NCI-H524 (cell line): Measurements from ENCODE around the gene DNAJB14.

ENCODE experiments used
- DNase-seq, 2 experiments: peaks; one replicate each; lab custom pipeline; 2025; lab: John Stamatoyannopoulos, UW

The DNAJB14 gene

GRCh38 chr4:99945718-99946355 is 581 bp downstream of the DNAJB14 start:
- no peak for DNase-seq

GRCh38 chr4:99943904-99944437 is 2.4 kb downstream of the DNAJB14 start:
- no peak for DNase-seq

GRCh38 chr4:99938243-99938753 is 8.1 kb downstream of the DNAJB14 start:
- no peak for DNase-seq

- no peak for DNase-seq
Measured at GRCh38 chr4:99934891-99935290, 11.5 kb downstream of the DNAJB14 start.

- DNase-seq, result no peak
Measured at GRCh38 chr4:99927566-99927965, 18.9 kb downstream of the DNAJB14 start.

- no peak for DNase-seq
Measured at GRCh38 chr4:99921174-99921573, 25.2 kb downstream of the DNAJB14 start.

GRCh38 chr4:99918656-99919055 is 27.8 kb downstream of the DNAJB14 start:
- no peak for DNase-seq

GRCh38 chr4:99917575-99917974 is 28.8 kb downstream of the DNAJB14 start:
- no peak for DNase-seq

- no peak for DNase-seq
Measured at GRCh38 chr4:99915449-99915848, 31.0 kb downstream of the DNAJB14 start.

- no peak for DNase-seq
Measured at GRCh38 chr4:99894998-99895397, 51.4 kb downstream of the DNAJB14 start.

- DNase-seq, result peak; percentile 66 to 79
Measured at GRCh38 chr4:99894161-99894997, 52.0 kb downstream of the DNAJB14 start, which contains the start of gene LAMTOR3. TSS of gene LAMTOR3 (minus strand) at chr4:99894427. CDS start at chr4:99893963, 464 bp downstream.

- no peak for DNase-seq
Measured at GRCh38 chr4:99893839-99894160, 52.6 kb downstream of the DNAJB14 start.

GRCh38 chr4:99893029-99893428 is 53.4 kb downstream of the DNAJB14 start:
- DNase-seq, result no peak

- DNase-seq, result no peak
Measured at GRCh38 chr4:99891351-99891750, 55.1 kb downstream of the DNAJB14 start.

- no peak for DNase-seq
Measured at GRCh38 chr4:99887837-99888236, 58.6 kb downstream of the DNAJB14 start.

GRCh38 chr4:99886146-99886545 is 60.3 kb downstream of the DNAJB14 start:
- peak; percentile 1 to 40 for DNase-seq

GRCh38 chr4:99885687-99886086 is 60.7 kb downstream of the DNAJB14 start:
- DNase-seq, result no peak

GRCh38 chr4:99885063-99885664 is 61.3 kb downstream of the DNAJB14 start:
- DNase-seq, result peak in 1 of 2 experiments; percentile 9

GRCh38 chr4:99879458-99879857 is 67.0 kb downstream of the DNAJB14 start:
- no peak for DNase-seq

- no peak for DNase-seq
Measured at GRCh38 chr4:99878604-99879003, 67.8 kb downstream of the DNAJB14 start.

- no peak for DNase-seq
Measured at GRCh38 chr4:99876946-99877345, 69.5 kb downstream of the DNAJB14 start.

GRCh38 chr4:99875071-99875470 is 71.3 kb downstream of the DNAJB14 start:
- no peak for DNase-seq

- DNase-seq, result no peak
Measured at GRCh38 chr4:99872570-99872969, 73.8 kb downstream of the DNAJB14 start.
